Cardiac fibroblast (primary cell): ENCODE results near the gene RPH3AL.

ENCODE experiments used
- DNase-seq, 2 donors: peaks; one replicate each; pipeline versions ENCODE4 v3.0.0 to v3.0.0-alpha.2; 2010; ENCODE audit warnings: low read depth in 2 of 2
- H3K4me3 ChIP-seq, 2 donors: replicated peaks in 1 of 2; 1 replicate in 1 of 2; 2 replicates in 1 of 2; pipeline ENCODE4 v1.5.1; 2011; ENCODE audit warnings: low read depth in 2 of 2, low read length in 2 of 2, mild to moderate bottlenecking in 2 of 2, moderate library complexity in 1 of 2
- CTCF ChIP-seq: IDR thresholded peaks from one replicate; pipeline ENCODE4 v1.5.1; 2011; ENCODE audit warnings: low read depth, mild to moderate bottlenecking, low read length, inconsistent platforms

Gene RPH3AL

GRCh38 chr17:313911-314613, 38.5 kb downstream of the RPH3AL start:
- no peak for DNase-seq
- H3K4me3 ChIP-seq: no peak overlapping the region
- no peak for TF ChIP-seq CTCF

GRCh38 chr17:313231-313630, 39.4 kb downstream of the RPH3AL start:
- no peak overlapping the region for H3K4me3 ChIP-seq
- DNase-seq: no peak
- TF ChIP-seq CTCF: no peak

GRCh38 chr17:312476-313148, 40.0 kb downstream of the RPH3AL start:
- no peak overlapping the region for H3K4me3 ChIP-seq
- no peak for DNase-seq

GRCh38 chr17:311119-311782, 41.4 kb downstream of the RPH3AL start:
- TF ChIP-seq CTCF: no peak

More at GRCh38 chr17:312476-313148, 40.0 kb downstream of the RPH3AL start:
- TF ChIP-seq CTCF: no peak

GRCh38 chr17:310111-311010, 42.2 kb downstream of the RPH3AL start:
- TF ChIP-seq CTCF: no peak
- H3K4me3 ChIP-seq: no peak overlapping the region
- no peak for DNase-seq

More at GRCh38 chr17:311119-311782, 41.4 kb downstream of the RPH3AL start:
- DNase-seq: no peak
- no peak overlapping the region for H3K4me3 ChIP-seq

GRCh38 chr17:309361-309888, 43.2 kb downstream of the RPH3AL start:
- no peak for DNase-seq
- TF ChIP-seq CTCF: peak; percentile 46
- H3K4me3 ChIP-seq: no peak overlapping the region
